Natural killer cell (primary cell): ENCODE data around the gene RANBP9. TPM values are rescaled to one million over a fixed set of nuclear protein-coding genes. Genes with fewer than 3 reads are reported as not detected.

Experiments used
- ATAC-seq, 3 donors: fragments of 150-1000 bp in 2 of 3; fragments of 200-7000 bp in 1 of 3; cut with Tn5 transposase; 1 replicate in 1 of 3; 2 replicates in 2 of 3; pipeline ENCODE4 v1.10.0; 2021; ENCODE audit warnings: mild to moderate bottlenecking in 2 of 3, moderate library complexity in 2 of 3
- DNase-seq, 2 donors: peaks; one replicate each; pipeline versions ENCODE4 v3.0.0 to v3.0.0-alpha.2; 2013 to 2021; ENCODE audit warnings: mixed read lengths in 1 of 2
- H3K27ac ChIP-seq: one replicate; pipeline ENCODE4 v1.5.1; 2013; ENCODE audit warnings: mild to moderate bottlenecking, low read length
- H3K27me3 ChIP-seq: one replicate; pipeline ENCODE4 v1.6.1; 2013; ENCODE audit warnings: low read length; ENCODE audit not compliant: control insufficient read depth, insufficient read depth
- H3K36me3 ChIP-seq: one replicate; pipeline ENCODE4 v1.6.1; 2013; ENCODE audit warnings: low read length; ENCODE audit not compliant: control insufficient read depth, insufficient read depth
- H3K4me1 ChIP-seq: one replicate; pipeline ENCODE4 v1.6.1; 2013; ENCODE audit warnings: low read length; ENCODE audit not compliant: control insufficient read depth, insufficient read depth
- H3K4me3 ChIP-seq: one replicate; pipeline ENCODE4 v1.5.1; 2013; ENCODE audit warnings: low read length
- H3K9me3 ChIP-seq: one replicate; pipeline ENCODE4 v1.6.1; 2013; ENCODE audit warnings: low read length; ENCODE audit not compliant: control insufficient read depth, insufficient read depth
- H3K27ac Mint-ChIP-seq, 2 donors: one replicate each; pipeline ENCODE4 v1.8.0; 2022; ENCODE audit warnings: mild to moderate bottlenecking in 2 of 2, mixed read lengths in 2 of 2, moderate library complexity in 1 of 2
- H3K27me3 Mint-ChIP-seq, 2 donors: one replicate each; pipeline ENCODE4 v1.8.0; 2022; ENCODE audit warnings: low read depth in 2 of 2, mixed read lengths in 2 of 2
- H3K36me3 Mint-ChIP-seq: one replicate; pipeline ENCODE4 v1.8.0; 2022; ENCODE audit warnings: mixed read lengths
- H3K4me1 Mint-ChIP-seq, 2 donors: one replicate each; pipeline ENCODE4 v1.8.0; 2022; ENCODE audit warnings: mixed read lengths in 2 of 2
- H3K4me3 Mint-ChIP-seq: one replicate; pipeline ENCODE4 v1.8.0; 2022; ENCODE audit warnings: mild to moderate bottlenecking, moderate library complexity, mixed read lengths
- H3K9me3 Mint-ChIP-seq, 2 donors: one replicate each; pipeline ENCODE4 v1.8.0; 2022; ENCODE audit warnings: mixed read lengths in 2 of 2
- WGBS: methylation state at CpG from one replicate; pipeline ENCODE4 v1.1.7; 2013; ENCODE audit warnings: missing lambda C conversion rate; ENCODE audit not compliant: insufficient coverage; 5-methylcytosine and 5-hydroxymethylcytosine counted together
- intact Hi-C: fragments of 100-400 bp; cut with micrococcal nuclease; formaldehyde crosslinking; loops from one replicate; pipeline ENCODE4 v1.14.2; 2022
- total RNA-seq, 4 donors: library from RNA; stranded (reverse); fragments of 120-200 nt in 1 of 4; gene quantifications; one replicate each; pipeline versions ENCODE4 v1.2.3 to v1.2.4, GENCODE V29; 2013 to 2022
- TF ChIP-seq, protein P1 (sequence below): fragments of 200-600 bp; IDR thresholded peaks from one replicate; pipeline ENCODE4 v1.8.0; 2022; ENCODE audit warnings: antibody characterized with exemption

Gene RANBP9
- total RNA-seq, 3 donors from 2014 or later (not counting 1 experiment from before 2014, with no cell fraction given): 52.2 to 62.5 (median 57.6) TPM

DNA sequence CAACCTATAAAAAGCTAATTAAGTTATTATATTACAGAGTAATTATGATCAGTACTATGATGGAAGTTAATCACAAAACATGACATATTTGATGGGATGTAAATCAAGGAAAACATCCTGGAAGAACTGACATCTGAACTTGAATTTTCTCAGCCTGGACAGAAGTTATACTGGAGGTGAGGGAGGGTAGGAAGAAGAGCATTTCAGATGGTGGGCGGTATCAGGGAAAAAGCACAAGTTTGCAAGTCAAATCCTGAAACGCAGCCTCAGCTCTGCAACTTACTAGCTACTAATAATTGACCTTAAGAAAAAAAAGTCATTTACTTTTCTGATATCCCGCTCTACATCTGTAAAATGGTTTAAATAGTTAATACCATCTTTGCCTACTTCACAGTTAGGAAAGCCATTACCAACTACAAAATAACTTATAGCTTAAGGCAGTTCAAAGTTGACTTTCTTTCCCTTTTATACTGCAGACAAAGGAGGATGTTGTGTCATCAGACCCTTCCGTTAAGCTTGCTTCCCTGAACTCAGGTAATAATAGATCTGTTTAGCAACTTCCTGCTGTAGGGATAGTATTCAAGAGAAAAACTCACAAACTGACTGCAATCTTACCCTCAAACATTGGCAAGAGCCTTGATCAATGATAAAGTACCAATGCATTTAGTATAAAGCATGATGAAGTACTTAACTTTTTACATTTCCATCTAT lies 75.5 kb downstream of the RANBP9 start:
- Mint-ChIP-seq H3K27ac (no peak overlapping the region), H3K36me3 (peaks cover 16% of the 10 kb centered on the region)
- DNase-seq: peak in 1 of 2 donors; percentile 24

DNA sequence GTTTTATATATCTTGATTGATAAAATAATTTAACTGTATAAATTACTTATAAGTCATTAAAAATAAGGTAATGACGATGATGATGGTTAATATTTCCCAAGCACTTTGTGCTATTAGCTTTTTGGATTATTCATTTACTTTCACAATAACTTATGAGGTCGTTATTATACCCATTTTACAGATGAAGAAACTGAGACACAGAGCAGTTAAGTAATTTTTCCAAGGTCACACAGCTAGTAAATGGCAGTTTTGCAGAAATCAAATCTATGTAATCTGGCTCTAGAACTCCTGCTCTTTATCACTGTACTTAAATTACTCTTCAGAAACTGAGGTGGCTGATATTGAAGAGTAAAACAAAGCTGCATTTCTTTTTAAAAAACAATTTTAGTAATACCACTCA lies 78.3 kb downstream of the RANBP9 start:
- intact Hi-C loops: no loop called here
- TF ChIP-seq, protein P1, sequence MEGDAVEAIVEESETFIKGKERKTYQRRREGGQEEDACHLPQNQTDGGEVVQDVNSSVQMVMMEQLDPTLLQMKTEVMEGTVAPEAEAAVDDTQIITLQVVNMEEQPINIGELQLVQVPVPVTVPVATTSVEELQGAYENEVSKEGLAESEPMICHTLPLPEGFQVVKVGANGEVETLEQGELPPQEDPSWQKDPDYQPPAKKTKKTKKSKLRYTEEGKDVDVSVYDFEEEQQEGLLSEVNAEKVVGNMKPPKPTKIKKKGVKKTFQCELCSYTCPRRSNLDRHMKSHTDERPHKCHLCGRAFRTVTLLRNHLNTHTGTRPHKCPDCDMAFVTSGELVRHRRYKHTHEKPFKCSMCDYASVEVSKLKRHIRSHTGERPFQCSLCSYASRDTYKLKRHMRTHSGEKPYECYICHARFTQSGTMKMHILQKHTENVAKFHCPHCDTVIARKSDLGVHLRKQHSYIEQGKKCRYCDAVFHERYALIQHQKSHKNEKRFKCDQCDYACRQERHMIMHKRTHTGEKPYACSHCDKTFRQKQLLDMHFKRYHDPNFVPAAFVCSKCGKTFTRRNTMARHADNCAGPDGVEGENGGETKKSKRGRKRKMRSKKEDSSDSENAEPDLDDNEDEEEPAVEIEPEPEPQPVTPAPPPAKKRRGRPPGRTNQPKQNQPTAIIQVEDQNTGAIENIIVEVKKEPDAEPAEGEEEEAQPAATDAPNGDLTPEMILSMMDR: no peak
- no peaks in the 10 kb centered on the region for H3K27me3 Mint-ChIP-seq
- no peak for ATAC-seq
- H3K9me3 Mint-ChIP-seq: no peaks in the 10 kb centered on the region
- no peaks in the 10 kb centered on the region for H3K4me1 ChIP-seq
- H3K4me3 Mint-ChIP-seq: no peak overlapping the region
- 89% methylated on average over 2 of the region's 2 CpGs for WGBS
- no peak overlapping the region for H3K4me3 ChIP-seq
- H3K36me3 ChIP-seq: peaks cover 58% of the 10 kb centered on the region
- H3K4me1 Mint-ChIP-seq: peaks cover 7 to 15% of the 10 kb centered on the region in 2 donors
- H3K9me3 ChIP-seq: no peaks in the 10 kb centered on the region
- H3K27me3 ChIP-seq: no peaks in the 10 kb centered on the region
- peaks cover 11% of the 10 kb centered on the region for H3K36me3 Mint-ChIP-seq
- H3K27ac Mint-ChIP-seq: no peak overlapping the region
- DNase-seq: no peak
- no peak overlapping the region for H3K27ac ChIP-seq

More for the DNA sequence above, 75.5 kb downstream of the RANBP9 start:
- TF ChIP-seq, protein P1: no peak
- Histone ChIP-seq H3K27ac (no peak overlapping the region), H3K36me3 (peaks cover 60% of the 10 kb centered on the region), H3K27me3 (no peaks in the 10 kb centered on the region), H3K4me3 (no peak overlapping the region), H3K9me3 (no peaks in the 10 kb centered on the region), H3K4me1 (no peaks in the 10 kb centered on the region)
- Mint-ChIP-seq H3K9me3 (no peaks in the 10 kb centered on the region), H3K27me3 (no peaks in the 10 kb centered on the region), H3K4me3 (no peak overlapping the region), H3K4me1 (peaks cover 7 to 15% of the 10 kb centered on the region in 2 donors)
- WGBS: 100% methylated on average over 2 of the region's 4 CpGs
- intact Hi-C loops: no loop called here
- no peak for ATAC-seq

DNA sequence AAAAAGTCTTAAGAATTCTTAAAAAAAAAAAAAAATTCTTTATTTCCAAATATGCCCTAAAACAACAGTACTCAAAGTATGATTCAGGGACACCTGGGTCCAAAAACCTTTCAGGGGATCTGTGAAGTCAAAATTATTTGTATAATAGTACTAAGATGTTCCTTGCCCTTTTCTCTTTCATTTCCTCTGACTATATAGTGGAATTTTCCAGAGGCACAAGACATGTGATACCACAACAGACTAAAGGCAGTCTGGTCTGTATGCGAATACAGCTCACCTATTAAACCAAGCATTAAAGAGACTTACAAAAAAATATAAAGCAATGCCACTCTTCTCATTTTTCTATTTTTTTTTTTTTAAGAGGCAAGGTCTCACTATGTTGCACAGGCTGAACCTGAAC lies 81.1 kb downstream of the RANBP9 start:
- DNase-seq: no peak
- H3K27me3 Mint-ChIP-seq: no peaks in the 10 kb centered on the region
- H3K36me3 Mint-ChIP-seq: peaks cover 7% of the 10 kb centered on the region
- H3K27ac Mint-ChIP-seq: no peak overlapping the region
- WGBS: 100% methylated on average over 1 of the region's 1 CpG
- no peaks in the 10 kb centered on the region for H3K9me3 Mint-ChIP-seq
- Histone ChIP-seq H3K27ac (no peak overlapping the region), H3K27me3 (no peaks in the 10 kb centered on the region), H3K9me3 (no peaks in the 10 kb centered on the region), H3K36me3 (peaks cover 55% of the 10 kb centered on the region), H3K4me1 (no peaks in the 10 kb centered on the region), H3K4me3 (no peak overlapping the region)
- intact Hi-C loops: no loop called here
- peaks cover 7 to 15% of the 10 kb centered on the region in 2 donors for H3K4me1 Mint-ChIP-seq
- ATAC-seq: no peak
- TF ChIP-seq, protein P1: no peak
- H3K4me3 Mint-ChIP-seq: no peak overlapping the region
